Stimulated activated CD8-positive, alpha-beta memory T cell treated with anti-CD3 and anti-CD28 coated beads, Interleukin-4, amount 100 ng/mL, for 24 hours (primary cell): ENCODE measurements around the gene RPUSD3.
"Not testable (repeated sequence)": the region's sequence is repeated elsewhere in the genome, so short reads cannot be mapped to it uniquely, and the experiment has no call there.

Experiments
- DNase-seq: peaks from one replicate; pipeline ENCODE4 v3.0.0-alpha.2; 2020; ENCODE audit warnings: low read depth

The RPUSD3 gene

GRCh38 chr3:9865125-9865637, 21.4 kb upstream of the RPUSD3 start:
- DNase-seq: not testable (repeated sequence)

- DNase-seq: no peak
These were observed 20.6 kb upstream of the RPUSD3 start for GRCh38 chr3:9864200-9864927.

- no peak for DNase-seq
These were observed 19.4 kb upstream of the RPUSD3 start for GRCh38 chr3:9863058-9863772.

- DNase-seq: no peak
These were observed 18.7 kb upstream of the RPUSD3 start for GRCh38 chr3:9862391-9863057.

GRCh38 chr3:9861626-9862130, 17.9 kb upstream of the RPUSD3 start:
- no peak for DNase-seq

GRCh38 chr3:9861201-9861600, 17.4 kb upstream of the RPUSD3 start:
- DNase-seq: no peak

- DNase-seq: no peak
These were observed 15.8 kb upstream of the RPUSD3 start for GRCh38 chr3:9859530-9860025.

GRCh38 chr3:9855594-9855993, 11.8 kb upstream of the RPUSD3 start:
- DNase-seq: no peak

GRCh38 chr3:9854291-9854940, 10.6 kb upstream of the RPUSD3 start:
- not testable (repeated sequence) for DNase-seq

- DNase-seq: no peak
These were observed 8.7 kb upstream of the RPUSD3 start for GRCh38 chr3:9852528-9852927.

GRCh38 chr3:9851926-9852325, 8.1 kb upstream of the RPUSD3 start:
- DNase-seq: not testable (repeated sequence)

- not testable (repeated sequence) for DNase-seq
These were observed 7.6 kb upstream of the RPUSD3 start for GRCh38 chr3:9851383-9851782.

GRCh38 chr3:9848860-9849259, 5.1 kb upstream of the RPUSD3 start:
- DNase-seq: not testable (repeated sequence)

GRCh38 chr3:9847870-9848269, 4.1 kb upstream of the RPUSD3 start:
- DNase-seq: not testable (repeated sequence)

GRCh38 chr3:9846931-9847488, 3.2 kb upstream of the RPUSD3 start:
- no peak for DNase-seq

- DNase-seq: no peak
These were observed 2.4 kb upstream of the RPUSD3 start for GRCh38 chr3:9846231-9846630.

- no peak for DNase-seq
These were observed 2.8 kb downstream of the RPUSD3 start for GRCh38 chr3:9841015-9841414.

- no peak for DNase-seq
These were observed 5.0 kb downstream of the RPUSD3 start for GRCh38 chr3:9838856-9839255.

- DNase-seq: no peak
These were observed 5.9 kb downstream of the RPUSD3 start for GRCh38 chr3:9837701-9838582.
